K562 (cell line): Measurements from ENCODE around the gene SEMA3F. TPM values are rescaled to one million over a fixed set of nuclear protein-coding genes. Genes with fewer than 3 reads are reported as not detected.
A peak's percentile ranks its signal among the peaks of the same experiment; 100 is the strongest.

Experiments used
- ATAC-seq: fragments of 200-7000 bp; cut with Tn5 transposase; 3 replicates; pipeline ENCODE4 v1.9.1; 2020; ENCODE audit warnings: moderate library complexity
- BruUV-seq: library from RNA; stranded (reverse); fragments of 400-500 nt; replicated peaks from 2 replicates; lab custom pipeline; 2021; lab: Mats Ljungman, UMichigan
- CTCF ChIA-PET: fragments of 300-600 bp; formaldehyde crosslinking; extraction: SDS; loops from one replicate; lab custom pipeline; 2021; ENCODE audit warnings: low intra/inter-chr PET ratio; lab: Yijun Ruan, JAX
- POLR2A ChIA-PET: fragments of 300-600, 350-650 bp; sonication (Branson Sonifier 250); formaldehyde crosslinking; extraction: SDS; loops from one replicate; lab custom pipeline; 2021; ENCODE audit warnings: antibody characterized with exemption, inconsistent platforms; lab: Yijun Ruan, JAX
- DNase-seq, 4 experiments: peaks; one replicate each; pipeline versions ENCODE4 v3.0.0 to v3.0.0-alpha.2; 2011 to 2018; ENCODE audit warnings: low spot score in 3 of 4, mixed read lengths in 3 of 4; ENCODE audit errors: extremely low read depth in 1 of 4
- FAIRE-seq: peaks from 2 replicates; lab custom pipeline; 2011; peaks lifted over from hg19 to GRCh38; lab: Jason Lieb, UNC
- H2AFZ ChIP-seq: 2 replicates; pipeline ENCODE4 v1.6.0; 2011; ENCODE audit warnings: low read depth, low read length, control low read depth, inconsistent platforms
- H3K27ac ChIP-seq: fragments of 200-600 bp; 3 replicates; pipeline ENCODE4 v1.8.0; 2011; ENCODE audit warnings: low read depth, mild to moderate bottlenecking, control low read depth, inconsistent platforms, low read length, moderate library complexity, mixed read lengths; ENCODE audit errors: extremely low read depth
- H3K27me3 ChIP-seq, 2 experiments: fragments of 300-600 bp in 1 of 2; 2 replicates in 1 of 2; 3 replicates in 1 of 2; pipeline versions ENCODE4 v1.6.0 to v1.8.0; 2011; ENCODE audit warnings: inconsistent platforms in 2 of 2, low read length in 2 of 2, mild to moderate bottlenecking in 1 of 2, mixed read lengths in 1 of 2, moderate library complexity in 1 of 2; ENCODE audit not compliant: control insufficient read depth in 2 of 2, insufficient read depth in 2 of 2
- H3K36me3 ChIP-seq: fragments of 300-600 bp; 3 replicates; pipeline ENCODE4 v1.8.0; 2011; ENCODE audit warnings: mild to moderate bottlenecking, low read length, inconsistent platforms; ENCODE audit not compliant: control insufficient read depth, insufficient read depth
- H3K4me1 ChIP-seq, 2 experiments: fragments of 200-600 bp in 1 of 2; replicated peaks in 1 of 2; 2 replicates in 1 of 2; 3 replicates in 1 of 2; pipeline versions ENCODE4 v1.5.1 to v1.8.0; 2011; ENCODE audit warnings: inconsistent platforms in 2 of 2, low read length in 2 of 2, mild to moderate bottlenecking in 1 of 2, mixed read lengths in 1 of 2, moderate library complexity in 1 of 2; ENCODE audit not compliant: control insufficient read depth in 2 of 2, insufficient read depth in 2 of 2
- H3K4me2 ChIP-seq: 2 replicates; pipeline ENCODE4 v1.6.1; 2011; ENCODE audit warnings: low read length, control low read depth, inconsistent platforms, mixed read lengths; ENCODE audit not compliant: insufficient read depth
- H3K4me3 ChIP-seq: fragments of 200-600 bp; sonication (generic), shearing (Covaris generic); 2 replicates; pipeline ENCODE4 v1.5.1; 2016; ENCODE audit warnings: control low read depth, inconsistent platforms
- H3K79me2 ChIP-seq: fragments of 200-600 bp; 3 replicates; pipeline ENCODE4 v1.8.0; 2011; ENCODE audit warnings: low read length, inconsistent platforms; ENCODE audit not compliant: control insufficient read depth, insufficient read depth
- H3K9ac ChIP-seq, 2 experiments: 2 replicates each; pipeline versions ENCODE4 v1.6.0 to v1.6.1; 2011; ENCODE audit warnings: low read depth in 2 of 2, low read length in 2 of 2, control low read depth in 1 of 2, inconsistent platforms in 1 of 2, mild to moderate bottlenecking in 1 of 2, mixed read lengths in 1 of 2; ENCODE audit not compliant: insufficient read depth in 1 of 2
- H3K9me1 ChIP-seq: one replicate; pipeline ENCODE4 v1.6.0; 2011; ENCODE audit warnings: inconsistent platforms, mild to moderate bottlenecking, low read length, moderate library complexity; ENCODE audit not compliant: control insufficient read depth, insufficient read depth
- H3K9me3 ChIP-seq: replicated peaks from 2 replicates; pipeline ENCODE4 v1.5.1; 2011; ENCODE audit warnings: low read depth, low read length, inconsistent platforms; ENCODE audit not compliant: control insufficient read depth, insufficient read depth
- H4K20me1 ChIP-seq: replicated peaks from 2 replicates; pipeline ENCODE4 v1.6.1; 2011; ENCODE audit warnings: low read length, inconsistent platforms, mixed read lengths; ENCODE audit not compliant: control insufficient read depth, insufficient read depth
- ETV6 ChIP-seq, 3 experiments: fragments of 150-350 bp in 1 of 3; sonication (generic) in 1 of 3; formaldehyde crosslinking in 1 of 3; IDR thresholded peaks; 2 replicates each; pipeline versions ENCODE4 v1.6.1 to v1.8.0; 2014 to 2022; ENCODE audit warnings: borderline replicate concordance in 2 of 3, low read depth in 2 of 3, antibody characterized with exemption in 1 of 3, low read length in 1 of 3, mild to moderate bottlenecking in 1 of 3, missing genetic modification reagents in 1 of 3
- KLF13 ChIP-seq: fragments of 450-650 bp; IDR thresholded peaks from 2 replicates; pipeline ENCODE4 v1.6.1; 2016; ENCODE audit warnings: missing genetic modification characterization, low read depth, mild to moderate bottlenecking, missing compliant biosample characterization, moderate library complexity, borderline replicate concordance
- PURB ChIP-seq: sonication (generic); formaldehyde crosslinking; IDR thresholded peaks from 2 replicates; pipeline ENCODE4 v1.9.0; 2021; ENCODE audit warnings: low read depth, mild to moderate bottlenecking, missing genetic modification reagents
- SAP30 ChIP-seq: fragments of 200-600 bp; sonication (generic); IDR thresholded peaks from 2 replicates; pipeline ENCODE4 v1.6.1; 2012; ENCODE audit warnings: borderline replicate concordance, low read depth, mild to moderate bottlenecking, moderate library complexity, low read length, control low read depth, inconsistent platforms; ENCODE audit not compliant: insufficient read depth, poor library complexity, severe bottlenecking
- WGBS: fragments of 100-300 bp; shearing (Covaris generic); methylation state at CpG from one replicate; pipeline ENCODE4 v1.1.6; 2016; ENCODE audit warnings: low coverage, mixed read lengths; ENCODE audit not compliant: insufficient coverage; ENCODE audit errors: missing lambda C conversion rate; 5-methylcytosine and 5-hydroxymethylcytosine counted together
- in situ Hi-C: fragments of 300-500 bp; cut with MboI; formaldehyde crosslinking; loops from 4 replicates; pipeline ENCODE4 v1.15.0; 2018; ENCODE audit warnings: inconsistent platforms, mixed read lengths
- intact Hi-C: fragments of 100-400 bp; cut with micrococcal nuclease; formaldehyde crosslinking; loops from 2 replicates; pipeline ENCODE4 v1.14.2; 2022
- polyA plus RNA-seq, 8 experiments: library from polyadenylated mRNA; depleted of rRNA in 4 of 8; stranded (reverse) in 5 of 8; unstranded in 3 of 8; fragments of >200 nt; fragmentation: Nextera tagmentation in 2 of 8; fragmentation: Illumina TruSeq in 1 of 8; extraction: Ambion mirVana in 2 of 8; extraction: Trizol in 1 of 8; gene quantifications; 2 replicates each; pipeline versions ENCODE4 v1.2.1 to v1.2.3, GENCODE V29; 2011 to 2014; ENCODE audit warnings: inconsistent platforms in 1 of 8, missing spikeins in 1 of 8
- total RNA-seq, 7 experiments: library from RNA; depleted of rRNA in 6 of 7; stranded (reverse); fragments of >200 nt in 6 of 7; fragmentation: Illumina TruSeq in 2 of 7; extraction: Trizol in 2 of 7; gene quantifications; 2 replicates each; pipeline versions ENCODE4 v1.2.1 to v1.2.3, GENCODE V29; 2011 to 2021; ENCODE audit warnings: low replicate concordance in 1 of 7
- TF ChIP-seq, protein P1 (sequence below): fragments of 450-650 bp; IDR thresholded peaks from 2 replicates; pipeline ENCODE4 v1.6.1; 2016; ENCODE audit warnings: borderline replicate concordance

Gene SEMA3F
- total and polyA plus RNA-seq, 9 of the 15 experiments (the other 6 are each of a cell fraction or from before 2014, with no cell fraction given) = 0.58 to 3.0 (median 2.0) TPM; not detected in 2

- Histone ChIP-seq H3K27me3 (no peaks in the 10 kb centered on the region), H3K4me1 (peaks cover 30 to 62% of the 10 kb centered on the region in 2 experiments), H3K79me2 (peaks cover 31% of the 10 kb centered on the region), H3K4me2 (peak overlapping the region; percentile 80), H3K9ac (peak overlapping the region; percentile 67 to 95), H2AFZ (no peak overlapping the region), H3K27ac (peak overlapping the region; percentile 68), H3K4me3 (peak overlapping the region; percentile 73), H3K9me1 (no peaks in the 10 kb centered on the region), H3K9me3 (no peaks in the 10 kb centered on the region), H3K36me3 (peaks cover 4% of the 10 kb centered on the region; the same call in 1 of the 3 replicates), H4K20me1 (no peaks in the 10 kb centered on the region)
- ChIA-PET CTCF (no interaction called here), POLR2A (interaction anchor here (0.6 to 0.7 kb wide), 2 partner anchors 78 to 119 kb away, joined by 3 read pairs; no protein-coding TSS in a partner anchor)
- BruUV-seq = TSS peak; percentile 48
- WGBS = 19% methylated on average over 6 of the region's 13 CpGs
- ATAC-seq (no peak), DNase-seq (no peak), FAIRE-seq (no peak)
- intact Hi-C loops (no loop called here), in situ Hi-C loops (no loop called here)
- peak; percentile 3 for TF ChIP-seq SAP30
- TF ChIP-seq ETV6 (IDR thresholded peaks at IDR 0.05; ENCODE audit: borderline replicate concordance in 1 of 2, low read depth in 2 of 2, low read length in 1 of 2) = no peak
- TF ChIP-seq ETV6 (CRISPR knock-in tag; IDR thresholded peaks at IDR 0.05; ENCODE audit: borderline replicate concordance) = no peak
- TF ChIP-seq, protein P1, sequence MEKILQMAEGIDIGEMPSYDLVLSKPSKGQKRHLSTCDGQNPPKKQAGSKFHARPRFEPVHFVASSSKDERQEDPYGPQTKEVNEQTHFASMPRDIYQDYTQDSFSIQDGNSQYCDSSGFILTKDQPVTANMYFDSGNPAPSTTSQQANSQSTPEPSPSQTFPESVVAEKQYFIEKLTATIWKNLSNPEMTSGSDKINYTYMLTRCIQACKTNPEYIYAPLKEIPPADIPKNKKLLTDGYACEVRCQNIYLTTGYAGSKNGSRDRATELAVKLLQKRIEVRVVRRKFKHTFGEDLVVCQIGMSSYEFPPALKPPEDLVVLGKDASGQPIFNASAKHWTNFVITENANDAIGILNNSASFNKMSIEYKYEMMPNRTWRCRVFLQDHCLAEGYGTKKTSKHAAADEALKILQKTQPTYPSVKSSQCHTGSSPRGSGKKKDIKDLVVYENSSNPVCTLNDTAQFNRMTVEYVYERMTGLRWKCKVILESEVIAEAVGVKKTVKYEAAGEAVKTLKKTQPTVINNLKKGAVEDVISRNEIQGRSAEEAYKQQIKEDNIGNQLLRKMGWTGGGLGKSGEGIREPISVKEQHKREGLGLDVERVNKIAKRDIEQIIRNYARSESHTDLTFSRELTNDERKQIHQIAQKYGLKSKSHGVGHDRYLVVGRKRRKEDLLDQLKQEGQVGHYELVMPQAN = no peak
- no peak for TF ChIP-seq KLF13
- TF ChIP-seq PURB (CRISPR knock-in tag) = no peak
Measured at GRCh38 chr3:50236484-50237132, 81.5 kb downstream of the SEMA3F start.
